Loucy (cell line): ENCODE data around the gene RAD21L1.

ENCODE experiments used
- EZH2phosphoT487 ChIP-seq: fragments of 200-600 bp; IDR thresholded peaks from 2 replicates; pipeline ENCODE4 v1.6.1; 2018; ENCODE audit warnings: antibody characterized with exemption, mild to moderate bottlenecking, moderate library complexity, borderline replicate concordance
- TF ChIP-seq, protein P1 (sequence below): fragments of 200-600 bp; sonication (generic); conservative IDR thresholded peaks from 2 replicates; pipeline ENCODE4 v1.5.1; 2014; ENCODE audit warnings: mild to moderate bottlenecking, antibody characterized with exemption, low read length

DNA sequence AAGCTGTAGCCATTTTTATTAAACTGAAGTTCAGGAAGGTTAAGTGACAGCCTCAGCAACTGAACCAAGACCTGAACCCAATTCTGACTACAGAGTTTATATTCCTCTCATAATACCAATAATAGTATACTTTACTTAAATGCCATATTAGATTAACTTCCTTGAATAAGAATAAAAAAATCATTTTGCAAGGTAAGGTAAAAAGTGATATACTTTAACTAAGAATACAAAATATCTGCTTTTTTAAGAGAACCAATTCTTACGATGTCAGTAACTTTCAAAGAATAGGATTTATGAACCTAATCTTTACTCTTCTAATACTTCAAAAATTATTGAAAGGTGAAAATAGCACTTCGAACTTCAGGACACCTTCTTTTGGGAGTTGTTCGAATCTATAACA is 3.7 kb downstream of the RAD21L1 start:
- TF ChIP-seq, protein P1, sequence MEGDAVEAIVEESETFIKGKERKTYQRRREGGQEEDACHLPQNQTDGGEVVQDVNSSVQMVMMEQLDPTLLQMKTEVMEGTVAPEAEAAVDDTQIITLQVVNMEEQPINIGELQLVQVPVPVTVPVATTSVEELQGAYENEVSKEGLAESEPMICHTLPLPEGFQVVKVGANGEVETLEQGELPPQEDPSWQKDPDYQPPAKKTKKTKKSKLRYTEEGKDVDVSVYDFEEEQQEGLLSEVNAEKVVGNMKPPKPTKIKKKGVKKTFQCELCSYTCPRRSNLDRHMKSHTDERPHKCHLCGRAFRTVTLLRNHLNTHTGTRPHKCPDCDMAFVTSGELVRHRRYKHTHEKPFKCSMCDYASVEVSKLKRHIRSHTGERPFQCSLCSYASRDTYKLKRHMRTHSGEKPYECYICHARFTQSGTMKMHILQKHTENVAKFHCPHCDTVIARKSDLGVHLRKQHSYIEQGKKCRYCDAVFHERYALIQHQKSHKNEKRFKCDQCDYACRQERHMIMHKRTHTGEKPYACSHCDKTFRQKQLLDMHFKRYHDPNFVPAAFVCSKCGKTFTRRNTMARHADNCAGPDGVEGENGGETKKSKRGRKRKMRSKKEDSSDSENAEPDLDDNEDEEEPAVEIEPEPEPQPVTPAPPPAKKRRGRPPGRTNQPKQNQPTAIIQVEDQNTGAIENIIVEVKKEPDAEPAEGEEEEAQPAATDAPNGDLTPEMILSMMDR: no peak
- TF ChIP-seq EZH2phosphoT487: no peak
